CD4-positive, alpha-beta memory T cell (primary cell): ENCODE measurements around the gene GPR39. TPM values are rescaled to one million over a fixed set of nuclear protein-coding genes. Genes with fewer than 3 reads are reported as not detected.
A peak's percentile ranks its signal among the peaks of the same experiment; 100 is the strongest.

Source experiments
- CTCF ChIA-PET: fragments of 350-600 bp; sonication (Branson Sonifier 250); formaldehyde crosslinking; loops from one replicate; lab custom pipeline; 2021; ENCODE audit warnings: inconsistent platforms; ENCODE audit not compliant: partially characterized antibody; lab: Charles Lee
- POLR2A ChIA-PET: fragments of 350-600 bp; sonication (Branson Sonifier 250); formaldehyde crosslinking; loops from one replicate; lab custom pipeline; 2021; ENCODE audit not compliant: partially characterized antibody; lab: Charles Lee
- DNase-seq, 5 donors: peaks; one replicate each; pipeline versions ENCODE4 v3.0.0 to v3.0.0-alpha.2; 2020 to 2022; ENCODE audit warnings: mixed read lengths in 1 of 5
- H3K27ac ChIP-seq: one replicate; pipeline ENCODE4 v1.7.0; 2013; ENCODE audit warnings: low read depth, low read length
- H3K27me3 ChIP-seq: 2 replicates; pipeline ENCODE4 v1.7.0; 2013; ENCODE audit warnings: mild to moderate bottlenecking, low read length, moderate library complexity; ENCODE audit not compliant: insufficient read depth
- H3K36me3 ChIP-seq: 2 replicates; pipeline ENCODE4 v1.7.0; 2013; ENCODE audit warnings: mild to moderate bottlenecking, low read length, moderate library complexity; ENCODE audit not compliant: insufficient read depth
- H3K4me1 ChIP-seq: 2 replicates; pipeline ENCODE4 v1.7.0; 2013; ENCODE audit warnings: mild to moderate bottlenecking, low read length, moderate library complexity; ENCODE audit not compliant: insufficient read depth
- H3K4me3 ChIP-seq, 2 donors: one replicate each; pipeline ENCODE4 v1.7.0; 2013; ENCODE audit warnings: low read length in 2 of 2, mild to moderate bottlenecking in 1 of 2
- H3K9me3 ChIP-seq, 2 donors: one replicate each; pipeline ENCODE4 v1.7.0; 2013; ENCODE audit warnings: low read length in 2 of 2, control low read depth in 1 of 2; ENCODE audit not compliant: control insufficient read depth in 1 of 2
- H3K27ac Mint-ChIP-seq, 7 donors: one replicate each; pipeline ENCODE4 v1.8.0; 2020 to 2021; ENCODE audit warnings: mixed read lengths in 7 of 7, mild to moderate bottlenecking in 6 of 7, inconsistent platforms in 3 of 7, moderate library complexity in 3 of 7
- H3K27me3 Mint-ChIP-seq, 2 donors: one replicate each; pipeline ENCODE4 v1.8.0; 2020 to 2021; ENCODE audit warnings: mixed read lengths in 2 of 2
- H3K36me3 Mint-ChIP-seq, 2 donors: one replicate each; pipeline ENCODE4 v1.8.0; 2020 to 2021; ENCODE audit warnings: mixed read lengths in 2 of 2, inconsistent platforms in 1 of 2, mild to moderate bottlenecking in 1 of 2
- H3K4me1 Mint-ChIP-seq, 4 donors: one replicate each; pipeline ENCODE4 v1.8.0; 2020 to 2021; ENCODE audit warnings: mixed read lengths in 4 of 4, mild to moderate bottlenecking in 1 of 4
- H3K4me3 Mint-ChIP-seq, 8 donors: one replicate each; pipeline ENCODE4 v1.8.0; 2020 to 2021; ENCODE audit warnings: mixed read lengths in 8 of 8, mild to moderate bottlenecking in 7 of 8, moderate library complexity in 6 of 8, inconsistent platforms in 3 of 8
- H3K9me3 Mint-ChIP-seq, 8 donors: one replicate each; pipeline ENCODE4 v1.8.0; 2020 to 2021; ENCODE audit warnings: mixed read lengths in 8 of 8, mild to moderate bottlenecking in 5 of 8, inconsistent platforms in 3 of 8, moderate library complexity in 1 of 8
- intact Hi-C: fragments of 100-400 bp; cut with micrococcal nuclease; formaldehyde crosslinking; loops from one replicate; pipeline ENCODE4 v1.15.1; 2023
- polyA plus RNA-seq, 2 donors: library from polyadenylated mRNA; unstranded; fragments of 300-500 nt; fragmentation: Illumina TruSeq; gene quantifications; one replicate each; pipeline ENCODE4 v1.2.3, GENCODE V29; 2021
- total RNA-seq, 2 experiments: library from RNA; stranded (reverse); gene quantifications; one replicate each; pipeline ENCODE4 v1.2.3, GENCODE V29; 2021

The GPR39 gene
- total and polyA plus RNA-seq, 4 experiments from 2014 or later: not detected

DNA sequence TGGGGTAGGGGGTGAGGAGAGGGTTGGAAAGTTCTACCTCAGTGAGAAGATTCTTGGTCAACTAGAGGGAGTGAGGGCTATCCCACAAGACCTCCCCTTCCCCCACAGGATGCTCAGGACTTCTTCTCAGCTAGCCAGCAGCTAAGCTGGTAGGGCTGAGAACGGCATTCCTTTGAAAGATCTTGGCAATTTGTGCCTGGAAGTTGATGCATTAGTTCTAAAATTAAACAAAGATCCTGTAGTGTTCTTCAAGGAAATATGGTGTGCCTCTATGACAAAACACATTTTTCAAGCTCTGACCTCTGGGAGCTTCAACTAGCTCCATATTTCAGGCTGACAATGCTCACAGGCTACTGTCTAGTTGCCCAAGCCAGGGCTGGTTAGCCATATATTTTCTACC, 251.1 kb downstream of the GPR39 start:
- no peak overlapping the region for H3K27ac ChIP-seq
- ChIA-PET CTCF (no interaction called here), POLR2A (no interaction called here)
- peaks cover 0 to 3% (median 0%) of the 10 kb centered on the region in 8 donors for H3K9me3 Mint-ChIP-seq
- H3K27me3 ChIP-seq: no peaks in the 10 kb centered on the region
- H3K4me1 Mint-ChIP-seq: peaks cover 0 to 4% (median 1%) of the 10 kb centered on the region in 4 donors
- no peaks in the 10 kb centered on the region for H3K36me3 ChIP-seq
- DNase-seq: no peak
- H3K9me3 ChIP-seq: no peaks in the 10 kb centered on the region
- no peak overlapping the region for H3K27ac Mint-ChIP-seq
- H3K36me3 Mint-ChIP-seq: no peaks in the 10 kb centered on the region
- peaks cover 15 to 24% of the 10 kb centered on the region in 2 donors for H3K27me3 Mint-ChIP-seq
- no peak overlapping the region for H3K4me3 ChIP-seq
- no peak overlapping the region for H3K4me3 Mint-ChIP-seq
- H3K4me1 ChIP-seq: no peaks in the 10 kb centered on the region
- intact Hi-C loops: no loop called here

DNA sequence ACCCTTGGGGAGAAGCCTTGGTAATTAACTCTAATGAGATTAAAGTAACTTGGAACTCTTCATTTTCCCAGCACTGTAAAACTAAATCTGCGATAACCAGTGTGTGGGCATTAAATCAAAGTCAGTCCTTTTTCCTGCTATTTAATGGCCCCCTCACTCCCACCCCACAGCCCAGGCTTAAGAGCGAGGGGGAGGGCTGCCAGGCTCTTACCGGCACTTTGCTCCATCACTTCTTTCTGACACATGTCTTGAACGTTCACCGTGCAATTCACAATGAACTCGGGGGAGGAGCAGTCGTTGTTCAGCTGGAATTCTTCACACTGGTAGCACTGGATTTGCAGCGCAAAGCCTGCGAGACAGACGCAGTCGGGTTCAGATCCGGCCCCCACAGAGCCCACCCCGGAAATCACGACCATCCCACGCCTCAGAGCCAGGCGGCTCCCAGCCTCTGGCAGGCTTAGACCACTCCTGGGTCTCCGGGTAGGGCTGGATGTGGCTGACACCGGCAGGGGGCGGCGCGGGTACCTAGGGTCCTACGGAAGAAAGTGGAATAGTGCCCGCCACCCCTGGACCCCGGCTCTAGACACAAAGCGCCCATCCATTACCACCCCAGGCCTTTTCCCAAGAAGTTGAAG, 251.7 kb downstream of the GPR39 start:
- H3K4me1 ChIP-seq: no peaks in the 10 kb centered on the region
- ChIA-PET CTCF (no interaction called here), POLR2A (no interaction called here)
- Mint-ChIP-seq H3K36me3 (no peaks in the 10 kb centered on the region), H3K4me3 (peak overlapping the region in 1 of 8 donors; percentile 8), H3K27ac (no peak overlapping the region), H3K27me3 (peaks cover 15 to 27% of the 10 kb centered on the region in 2 donors), H3K9me3 (peaks cover 0 to 3% (median 0%) of the 10 kb centered on the region in 8 donors), H3K4me1 (peaks cover 0 to 4% (median 1%) of the 10 kb centered on the region in 4 donors)
- H3K9me3 ChIP-seq: no peaks in the 10 kb centered on the region
- H3K36me3 ChIP-seq: no peaks in the 10 kb centered on the region
- DNase-seq: no peak
- intact Hi-C loops: no loop called here
- no peak overlapping the region for H3K27ac ChIP-seq
- H3K4me3 ChIP-seq: no peak overlapping the region
- no peaks in the 10 kb centered on the region for H3K27me3 ChIP-seq

DNA sequence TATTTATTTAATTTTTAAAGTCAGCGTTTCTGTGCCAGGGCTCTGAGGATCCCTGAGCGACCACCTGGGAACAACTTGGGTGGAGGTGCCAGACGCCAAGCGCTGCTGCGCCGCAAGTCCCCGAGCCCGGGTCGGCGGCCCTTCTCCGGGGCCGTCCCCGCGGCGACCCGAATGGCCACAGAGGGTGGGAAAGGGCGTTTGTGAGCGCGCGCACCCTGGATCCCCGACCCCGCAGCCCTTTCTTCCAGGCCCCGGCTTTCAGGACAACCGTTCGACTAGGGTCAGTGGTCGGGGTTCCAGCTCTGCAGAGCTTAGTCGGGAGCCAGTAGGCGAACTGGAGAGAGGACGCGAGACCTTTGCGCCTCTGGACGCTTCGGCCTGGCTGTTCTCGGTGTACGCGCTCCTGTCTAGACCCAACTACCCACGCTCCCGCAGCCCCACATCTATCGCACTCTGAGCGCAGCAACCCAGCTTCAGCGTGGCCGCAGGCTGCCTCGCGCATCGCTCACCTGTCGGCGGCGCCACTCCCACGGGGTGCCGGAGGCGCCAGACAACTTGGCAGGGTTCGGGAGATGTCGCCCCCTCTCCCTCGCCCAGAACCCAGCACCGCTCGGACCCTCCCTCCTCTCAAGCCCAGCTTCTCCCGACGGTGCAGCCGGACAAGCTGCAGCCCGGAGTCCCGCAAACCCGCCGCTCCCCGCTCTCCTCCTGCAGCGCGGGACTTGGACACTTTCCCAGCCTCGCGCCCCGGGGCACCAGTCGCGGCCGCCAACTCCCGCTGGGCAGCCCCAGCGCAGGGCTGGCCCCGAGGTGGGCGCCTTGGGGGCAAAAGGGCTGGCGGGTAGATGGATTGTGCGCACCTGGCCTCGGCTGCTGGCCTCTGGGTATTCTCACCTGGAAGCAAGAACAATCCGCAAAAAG, 252.6 kb downstream of the GPR39 start:
- no peaks in the 10 kb centered on the region for H3K9me3 ChIP-seq
- no peaks in the 10 kb centered on the region for H3K4me1 ChIP-seq
- H3K36me3 Mint-ChIP-seq: no peaks in the 10 kb centered on the region
- no peaks in the 10 kb centered on the region for H3K27me3 ChIP-seq
- intact Hi-C loops: no loop called here
- peaks cover 16 to 30% of the 10 kb centered on the region in 2 donors for H3K27me3 Mint-ChIP-seq
- H3K27ac ChIP-seq: no peak overlapping the region
- POLR2A ChIA-PET: no interaction called here
- H3K4me3 ChIP-seq: no peak overlapping the region
- DNase-seq: no peak
- H3K4me1 Mint-ChIP-seq: peaks cover 0 to 4% (median 1%) of the 10 kb centered on the region in 4 donors
- H3K4me3 Mint-ChIP-seq: no peak overlapping the region
- no peak overlapping the region for H3K27ac Mint-ChIP-seq
- CTCF ChIA-PET: no interaction called here
- no peaks in the 10 kb centered on the region for H3K36me3 ChIP-seq
- H3K9me3 Mint-ChIP-seq: peaks cover 0 to 3% (median 0%) of the 10 kb centered on the region in 8 donors

DNA sequence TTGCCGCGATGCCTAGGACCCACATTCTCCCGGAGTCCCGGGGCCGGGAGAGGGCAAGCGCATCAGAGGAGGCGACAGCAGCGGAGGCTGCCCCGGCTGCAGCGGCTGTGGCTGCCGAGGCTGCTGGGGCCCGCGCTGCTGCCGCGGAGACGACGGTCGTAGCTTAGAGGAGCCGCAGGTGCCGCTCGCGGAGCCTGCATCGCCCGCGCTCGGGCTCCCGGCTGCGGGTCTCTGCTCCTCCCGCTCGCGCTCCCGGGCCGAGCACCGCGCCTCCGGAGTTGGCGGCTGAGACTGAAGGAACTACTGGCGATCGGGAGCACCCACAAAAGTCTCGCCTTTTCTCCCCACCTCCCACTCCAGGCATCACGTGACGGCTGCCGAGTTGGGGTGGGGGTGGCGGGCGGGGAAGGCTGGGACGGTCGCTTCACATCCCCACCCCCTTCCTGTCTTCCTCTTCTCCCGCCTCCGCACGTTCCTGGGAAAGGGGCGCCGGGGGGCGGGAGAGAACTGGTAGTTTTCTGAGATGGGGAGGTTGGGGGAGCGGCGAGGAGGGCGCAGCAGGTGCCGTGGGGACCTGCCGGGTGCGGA, 253.4 kb downstream of the GPR39 start, which contains the start of gene LYPD1:
TSS of gene LYPD1 (minus strand) at position 298 of the 588 bp plus-strand sequence. CDS start at position 25, 273 bp downstream.
- Mint-ChIP-seq H3K4me1 (peaks cover 0 to 4% (median 1%) of the 10 kb centered on the region in 4 donors), H3K27me3 (peaks cover 19 to 30% of the 10 kb centered on the region in 2 donors), H3K27ac (no peak within 1 kb of the TSS), H3K4me3 (no peak within 1 kb of the TSS), H3K9me3 (peaks cover 0 to 3% (median under 1%) of the 10 kb centered on the region in 8 donors), H3K36me3 (no peaks in the 10 kb centered on the region)
- POLR2A ChIA-PET: no interaction called here
- H3K4me1 ChIP-seq: no peaks in the 10 kb centered on the region
- no peak within 1 kb of the TSS for H3K27ac ChIP-seq
- CTCF ChIA-PET: no interaction called here
- H3K9me3 ChIP-seq: no peaks in the 10 kb centered on the region
- intact Hi-C loops: no loop called here
- no peaks in the 10 kb centered on the region for H3K27me3 ChIP-seq
- DNase-seq: no peak
- H3K4me3 ChIP-seq: no peak within 1 kb of the TSS
- H3K36me3 ChIP-seq: no peaks in the 10 kb centered on the region

DNA sequence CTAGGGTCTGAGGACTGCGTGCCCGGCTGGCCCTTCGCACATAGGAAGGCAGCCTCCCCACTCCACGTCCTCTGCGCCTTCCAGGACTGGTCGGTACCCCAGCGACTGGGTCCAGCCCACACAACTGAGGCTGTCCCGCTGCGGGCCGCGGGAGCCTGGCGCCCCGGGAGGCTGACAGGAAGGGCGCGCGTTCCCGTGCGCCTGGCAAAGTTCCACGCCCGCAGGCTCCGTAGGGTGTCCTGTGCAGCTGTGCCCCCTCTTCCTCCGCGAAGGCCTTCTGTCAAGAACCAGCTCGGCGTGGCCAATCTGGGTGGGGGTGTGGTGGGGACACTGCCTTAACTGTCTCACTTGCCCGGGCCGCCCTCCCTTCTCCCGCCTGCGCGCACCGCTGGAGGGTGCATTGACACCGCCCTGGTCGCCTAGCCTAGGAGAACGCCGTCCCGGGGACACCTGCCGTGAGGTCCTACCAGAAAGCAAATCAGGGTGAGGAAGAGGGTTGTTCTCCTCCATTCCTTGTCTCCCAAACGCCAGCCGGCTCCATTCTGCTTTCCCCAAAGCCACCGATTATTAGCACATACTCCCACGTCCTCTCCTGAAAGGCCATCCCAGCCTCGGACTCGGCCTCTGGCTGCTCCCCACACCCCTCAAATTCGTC, 254.0 kb downstream of the GPR39 start:
- no peak overlapping the region for H3K4me3 ChIP-seq
- POLR2A ChIA-PET: no interaction called here
- peaks cover 0 to 4% (median 1%) of the 10 kb centered on the region in 4 donors for H3K4me1 Mint-ChIP-seq
- no peaks in the 10 kb centered on the region for H3K9me3 ChIP-seq
- H3K4me3 Mint-ChIP-seq: no peak overlapping the region
- no peak overlapping the region for H3K27ac ChIP-seq
- H3K4me1 ChIP-seq: no peaks in the 10 kb centered on the region
- no peak for DNase-seq
- H3K27me3 ChIP-seq: no peaks in the 10 kb centered on the region
- intact Hi-C loops: no loop called here
- H3K36me3 ChIP-seq: no peaks in the 10 kb centered on the region
- H3K9me3 Mint-ChIP-seq: peaks cover 0 to 3% (median under 1%) of the 10 kb centered on the region in 8 donors
- H3K27ac Mint-ChIP-seq: no peak overlapping the region
- H3K36me3 Mint-ChIP-seq: no peaks in the 10 kb centered on the region
- CTCF ChIA-PET: no interaction called here
- peaks cover 19 to 27% of the 10 kb centered on the region in 2 donors for H3K27me3 Mint-ChIP-seq

DNA sequence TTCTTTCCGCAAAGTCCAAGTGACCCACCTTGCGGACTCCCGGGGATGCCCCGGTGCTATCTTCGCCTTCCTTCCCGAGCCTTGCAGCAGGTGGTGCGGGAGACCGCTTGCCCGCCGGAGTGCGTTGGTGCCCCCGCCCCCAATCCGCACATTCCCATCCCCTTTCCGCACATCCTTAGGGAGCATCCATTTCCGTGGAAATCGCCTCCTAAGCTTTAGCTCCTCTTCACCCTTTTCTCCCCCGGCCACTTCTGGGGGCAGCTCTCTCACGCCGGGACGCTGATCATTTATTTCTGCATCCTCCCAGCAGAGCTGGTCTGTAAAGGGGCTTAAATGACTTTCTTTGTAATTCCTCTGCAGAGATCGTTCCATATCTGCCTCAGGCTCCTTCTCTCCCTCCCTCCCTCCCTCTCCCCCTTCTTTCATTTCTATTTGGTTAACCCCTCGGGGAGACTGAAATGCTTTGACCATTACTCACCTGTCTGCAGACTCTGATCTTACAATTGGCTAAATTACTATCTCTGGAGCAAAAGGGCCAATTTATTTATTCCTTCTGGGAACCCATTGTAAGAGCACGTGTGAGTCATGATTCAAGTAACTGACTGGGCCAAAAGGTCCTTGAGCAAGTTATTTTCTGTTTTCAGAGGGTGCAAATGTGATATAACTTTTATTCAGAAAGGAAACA, 254.7 kb downstream of the GPR39 start:
- H3K4me3 Mint-ChIP-seq: no peak overlapping the region
- Histone ChIP-seq H3K36me3 (no peaks in the 10 kb centered on the region), H3K27me3 (no peaks in the 10 kb centered on the region), H3K4me3 (no peak overlapping the region), H3K9me3 (no peaks in the 10 kb centered on the region), H3K27ac (no peak overlapping the region), H3K4me1 (no peaks in the 10 kb centered on the region)
- no peak for DNase-seq
- intact Hi-C loops: no loop called here
- no peaks in the 10 kb centered on the region for H3K36me3 Mint-ChIP-seq
- peaks cover 19 to 25% of the 10 kb centered on the region in 2 donors for H3K27me3 Mint-ChIP-seq
- POLR2A ChIA-PET: no interaction called here
- H3K4me1 Mint-ChIP-seq: peaks cover 0 to 4% (median 1%) of the 10 kb centered on the region in 4 donors
- H3K27ac Mint-ChIP-seq: no peak overlapping the region
- CTCF ChIA-PET: no interaction called here
- peaks cover 0 to 3% (median under 1%) of the 10 kb centered on the region in 8 donors for H3K9me3 Mint-ChIP-seq
